GM18868 (cell line): ENCODE data around the gene POC1A.
"Not testable (repeated sequence)": the region's sequence is repeated elsewhere in the genome, so short reads cannot be mapped to it uniquely, and the experiment has no call there.

Experiments
- ATAC-seq: cut with Tn5 transposase; IDR thresholded peaks from one replicate; pipeline ENCODE4 v1.9.1; 2021; ENCODE audit warnings: mild to moderate bottlenecking, moderate library complexity; ENCODE audit not compliant: unreplicated experiment

Gene POC1A

GRCh38 chr3:52034212-52034611 is 120.0 kb downstream of the POC1A start:
- no peak for ATAC-seq

- ATAC-seq = not testable (repeated sequence)
Observed at GRCh38 chr3:52033748-52034147, 120.5 kb downstream of the POC1A start.

- no peak for ATAC-seq
Observed at GRCh38 chr3:52032702-52033408, 121.4 kb downstream of the POC1A start.

GRCh38 chr3:52031896-52032295 is 122.3 kb downstream of the POC1A start:
- ATAC-seq = no peak

GRCh38 chr3:52030714-52031310 is 123.4 kb downstream of the POC1A start:
- ATAC-seq = no peak

GRCh38 chr3:52029535-52029934 is 124.7 kb downstream of the POC1A start:
- no peak for ATAC-seq

- no peak for ATAC-seq
Observed at GRCh38 chr3:52029053-52029452, 125.2 kb downstream of the POC1A start.

GRCh38 chr3:52028572-52028971 is 125.7 kb downstream of the POC1A start:
- no peak for ATAC-seq

- ATAC-seq = no peak
Observed at GRCh38 chr3:52026041-52026440, 128.2 kb downstream of the POC1A start.

GRCh38 chr3:52025453-52025852 is 128.8 kb downstream of the POC1A start:
- ATAC-seq = no peak
